Mesenteric fat pad (tissue), 1 donor: ENCODE data around the gene FAM216B. TPM values are rescaled to one million over a fixed set of nuclear protein-coding genes. Genes with fewer than 3 reads are reported as not detected.

Experiments
- DNase-seq: peaks from one replicate; pipeline ENCODE4 v3.0.0-alpha.2; 2020; ENCODE audit warnings: low spot score
- total RNA-seq: library from RNA; stranded (reverse); fragmentation: NEBNext Ultra II Directional; extraction: Animal tissue kit (Norgen Biotek cat#: 25700); gene quantifications from one replicate; pipeline ENCODE4 v1.2.1, GENCODE V29; 2021
- donor health status: DM: yes; HTN: yes; CAD: no.

Gene FAM216B
- total RNA-seq, 1 donor from 2014 or later: not detected

DNA sequence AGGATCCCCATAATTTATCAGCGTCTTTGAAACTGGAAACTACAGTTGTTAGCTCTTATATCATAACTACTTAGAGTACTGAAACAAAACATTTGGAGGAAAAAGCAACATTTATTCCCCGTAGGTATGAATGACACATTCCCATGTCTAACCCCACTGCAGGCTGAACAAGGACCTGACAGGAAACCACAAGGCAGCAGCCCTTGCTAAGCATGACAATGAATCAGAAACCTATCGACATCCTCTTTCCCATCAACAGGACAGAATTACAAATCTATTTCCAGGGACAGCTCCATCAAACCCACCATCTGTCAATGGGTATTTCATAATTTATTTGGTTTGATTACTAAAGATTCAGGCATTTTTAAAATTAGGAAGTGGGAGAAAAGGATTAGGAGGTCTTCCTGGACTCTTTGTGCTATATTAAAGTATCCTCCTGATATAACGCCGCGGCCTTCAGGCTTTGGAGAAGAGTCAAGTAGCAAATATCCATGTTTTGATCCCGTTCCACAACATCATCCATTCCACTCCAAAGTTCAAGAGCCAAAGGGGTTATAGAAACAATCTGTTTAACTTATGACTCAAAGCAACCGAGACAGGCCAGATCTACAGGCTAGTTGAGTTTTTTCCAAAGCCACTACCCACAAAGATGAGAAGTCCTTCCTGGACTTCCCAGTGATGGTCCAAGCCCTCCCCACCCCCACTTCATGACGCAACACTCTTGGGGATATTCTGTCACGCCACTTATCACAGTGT is 51.1 kb downstream of the FAM216B start:
- no peak for DNase-seq

GRCh38 chr13:42834946-42835345 is 53.6 kb downstream of the FAM216B start:
- no peak for DNase-seq

DNA sequence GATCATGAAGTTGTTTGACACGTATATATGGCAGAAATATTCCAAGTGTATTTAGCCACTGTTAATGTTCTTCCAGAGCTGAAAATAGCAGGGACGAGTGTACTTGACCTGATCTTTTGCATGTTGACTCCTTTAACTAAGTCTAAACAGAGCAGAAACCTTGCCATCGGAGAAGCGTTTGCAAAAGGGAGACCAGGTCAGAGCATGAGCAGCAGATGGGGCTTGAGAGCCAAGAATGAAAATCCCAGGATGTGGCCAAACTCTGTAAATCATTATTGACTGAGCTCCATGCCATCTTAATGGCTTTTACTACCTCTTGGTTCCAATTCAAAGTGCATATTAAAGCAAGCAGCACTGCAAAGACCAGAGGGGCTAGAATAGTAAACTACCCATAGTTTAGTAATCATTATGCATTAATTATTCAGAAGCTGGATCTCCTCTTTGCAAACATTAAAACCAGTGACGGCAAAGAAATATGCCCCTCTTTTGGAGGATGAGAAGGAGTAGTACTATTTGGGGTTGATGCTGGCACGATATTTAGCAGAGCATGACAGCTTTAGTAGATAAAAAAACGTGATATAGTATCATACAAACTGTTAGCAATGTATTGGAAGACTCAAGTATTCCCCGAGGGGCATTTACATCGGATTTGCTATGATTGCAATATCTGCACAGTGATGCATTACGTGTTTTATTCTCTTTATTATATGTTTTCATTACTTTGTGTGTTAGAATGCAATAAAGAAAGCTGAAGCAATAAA is 55.7 kb downstream of the FAM216B start:
- no peak for DNase-seq

Other genes starting within 250 kb of the FAM216B start
- not detected for gene TNFSF11, start 207.4 kb upstream of the FAM216B start, total RNA-seq
- 18.2 TPM for gene EPSTI1, start 210.7 kb downstream of the FAM216B start, total RNA-seq
- 19.5 TPM for gene DNAJC15, start 242.0 kb downstream of the FAM216B start, total RNA-seq